SK-N-SH treated with all-trans-retinoic acid at 6 μM for 48 hours (cell line): ENCODE results near the gene GPR183.

Experiments used
- CSDC2 ChIP-seq: fragments of 250-450 bp; sonication (Bioruptor Pico); IDR thresholded peaks from 2 replicates; pipeline ENCODE4 v1.5.0; 2020; ENCODE audit warnings: mild to moderate bottlenecking, moderate library complexity
- ESRRG ChIP-seq: fragments of 250-450 bp; sonication (Bioruptor Pico); IDR thresholded peaks from 2 replicates; pipeline ENCODE4 v1.6.1; 2021; ENCODE audit warnings: mild to moderate bottlenecking
- RARB ChIP-seq: fragments of 250-450 bp; sonication (Bioruptor Pico); IDR thresholded peaks from 2 replicates; pipeline ENCODE4 v1.8.0; 2021; ENCODE audit warnings: mild to moderate bottlenecking, moderate library complexity
- TOX ChIP-seq: fragments of 250-450 bp; sonication (Bioruptor Pico); IDR thresholded peaks from 2 replicates; pipeline ENCODE4 v1.8.0; 2021; ENCODE audit warnings: mild to moderate bottlenecking, moderate library complexity, borderline replicate concordance
- ZNF565 ChIP-seq: fragments of 450-650 bp; formaldehyde crosslinking; conservative IDR thresholded peaks from 2 replicates; pipeline ENCODE4 v1.5.0; 2020; ENCODE audit warnings: low read depth, mild to moderate bottlenecking, moderate library complexity
- ZNF8 ChIP-seq: fragments of 450-650 bp; formaldehyde crosslinking; IDR thresholded peaks from 2 replicates; pipeline ENCODE4 v1.5.0; 2020; ENCODE audit warnings: mild to moderate bottlenecking, moderate library complexity
- TF ChIP-seq, protein P1 (sequence below): fragments of 250-450 bp; sonication (Bioruptor Pico); IDR thresholded peaks from 2 replicates; pipeline ENCODE4 v1.5.1; 2020; ENCODE audit warnings: low read depth, mild to moderate bottlenecking, moderate library complexity
- TF ChIP-seq, protein P2 (sequence below): fragments of 250-450 bp; sonication (Bioruptor Pico); IDR thresholded peaks from 2 replicates; pipeline ENCODE4 v1.8.0; 2020; ENCODE audit warnings: mild to moderate bottlenecking, moderate library complexity, borderline replicate concordance
- TF ChIP-seq, protein P3 (sequence below): fragments of 250-450 bp; sonication (Bioruptor Pico); IDR thresholded peaks from 2 replicates; pipeline ENCODE4 v1.5.0; 2020; ENCODE audit warnings: mild to moderate bottlenecking, moderate library complexity

DNA sequence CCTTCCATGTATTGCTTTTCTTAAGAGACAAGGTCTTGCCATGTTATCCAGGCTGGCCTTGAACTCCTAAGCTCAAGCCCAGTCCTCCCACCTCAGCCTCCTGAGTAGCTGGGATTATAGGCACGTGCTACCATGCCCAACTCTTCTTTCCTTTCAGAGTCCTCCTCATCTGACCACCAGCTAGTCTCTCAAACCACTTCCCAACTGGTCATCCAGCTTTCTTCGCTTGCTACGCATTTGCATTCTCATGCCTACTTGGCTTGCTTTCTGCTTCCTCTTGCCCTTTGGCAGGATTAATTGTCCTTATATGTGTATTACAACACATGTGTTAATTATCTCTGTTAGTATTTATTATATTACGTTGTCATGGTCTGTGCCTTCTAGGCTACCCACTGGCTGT, 55.3 kb downstream of the GPR183 start:
- TF ChIP-seq ESRRG (CRISPR knock-in tag) (no peak), ZNF565 (CRISPR knock-in tag) (no peak), RARB (CRISPR knock-in tag) (no peak), ZNF8 (CRISPR knock-in tag) (no peak), TOX (CRISPR knock-in tag) (no peak), CSDC2 (CRISPR knock-in tag) (no peak)
- TF ChIP-seq, protein P1, sequence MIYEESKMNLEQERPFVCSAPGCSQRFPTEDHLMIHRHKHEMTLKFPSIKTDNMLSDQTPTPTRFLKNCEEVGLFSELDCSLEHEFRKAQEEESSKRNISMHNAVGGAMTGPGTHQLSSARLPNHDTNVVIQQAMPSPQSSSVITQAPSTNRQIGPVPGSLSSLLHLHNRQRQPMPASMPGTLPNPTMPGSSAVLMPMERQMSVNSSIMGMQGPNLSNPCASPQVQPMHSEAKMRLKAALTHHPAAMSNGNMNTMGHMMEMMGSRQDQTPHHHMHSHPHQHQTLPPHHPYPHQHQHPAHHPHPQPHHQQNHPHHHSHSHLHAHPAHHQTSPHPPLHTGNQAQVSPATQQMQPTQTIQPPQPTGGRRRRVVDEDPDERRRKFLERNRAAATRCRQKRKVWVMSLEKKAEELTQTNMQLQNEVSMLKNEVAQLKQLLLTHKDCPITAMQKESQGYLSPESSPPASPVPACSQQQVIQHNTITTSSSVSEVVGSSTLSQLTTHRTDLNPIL (CRISPR knock-in tag) = no peak
- TF ChIP-seq, protein P2, sequence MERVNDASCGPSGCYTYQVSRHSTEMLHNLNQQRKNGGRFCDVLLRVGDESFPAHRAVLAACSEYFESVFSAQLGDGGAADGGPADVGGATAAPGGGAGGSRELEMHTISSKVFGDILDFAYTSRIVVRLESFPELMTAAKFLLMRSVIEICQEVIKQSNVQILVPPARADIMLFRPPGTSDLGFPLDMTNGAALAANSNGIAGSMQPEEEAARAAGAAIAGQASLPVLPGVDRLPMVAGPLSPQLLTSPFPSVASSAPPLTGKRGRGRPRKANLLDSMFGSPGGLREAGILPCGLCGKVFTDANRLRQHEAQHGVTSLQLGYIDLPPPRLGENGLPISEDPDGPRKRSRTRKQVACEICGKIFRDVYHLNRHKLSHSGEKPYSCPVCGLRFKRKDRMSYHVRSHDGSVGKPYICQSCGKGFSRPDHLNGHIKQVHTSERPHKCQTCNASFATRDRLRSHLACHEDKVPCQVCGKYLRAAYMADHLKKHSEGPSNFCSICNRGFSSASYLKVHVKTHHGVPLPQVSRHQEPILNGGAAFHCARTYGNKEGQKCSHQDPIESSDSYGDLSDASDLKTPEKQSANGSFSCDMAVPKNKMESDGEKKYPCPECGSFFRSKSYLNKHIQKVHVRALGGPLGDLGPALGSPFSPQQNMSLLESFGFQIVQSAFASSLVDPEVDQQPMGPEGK = no peak
- TF ChIP-seq, protein P3, sequence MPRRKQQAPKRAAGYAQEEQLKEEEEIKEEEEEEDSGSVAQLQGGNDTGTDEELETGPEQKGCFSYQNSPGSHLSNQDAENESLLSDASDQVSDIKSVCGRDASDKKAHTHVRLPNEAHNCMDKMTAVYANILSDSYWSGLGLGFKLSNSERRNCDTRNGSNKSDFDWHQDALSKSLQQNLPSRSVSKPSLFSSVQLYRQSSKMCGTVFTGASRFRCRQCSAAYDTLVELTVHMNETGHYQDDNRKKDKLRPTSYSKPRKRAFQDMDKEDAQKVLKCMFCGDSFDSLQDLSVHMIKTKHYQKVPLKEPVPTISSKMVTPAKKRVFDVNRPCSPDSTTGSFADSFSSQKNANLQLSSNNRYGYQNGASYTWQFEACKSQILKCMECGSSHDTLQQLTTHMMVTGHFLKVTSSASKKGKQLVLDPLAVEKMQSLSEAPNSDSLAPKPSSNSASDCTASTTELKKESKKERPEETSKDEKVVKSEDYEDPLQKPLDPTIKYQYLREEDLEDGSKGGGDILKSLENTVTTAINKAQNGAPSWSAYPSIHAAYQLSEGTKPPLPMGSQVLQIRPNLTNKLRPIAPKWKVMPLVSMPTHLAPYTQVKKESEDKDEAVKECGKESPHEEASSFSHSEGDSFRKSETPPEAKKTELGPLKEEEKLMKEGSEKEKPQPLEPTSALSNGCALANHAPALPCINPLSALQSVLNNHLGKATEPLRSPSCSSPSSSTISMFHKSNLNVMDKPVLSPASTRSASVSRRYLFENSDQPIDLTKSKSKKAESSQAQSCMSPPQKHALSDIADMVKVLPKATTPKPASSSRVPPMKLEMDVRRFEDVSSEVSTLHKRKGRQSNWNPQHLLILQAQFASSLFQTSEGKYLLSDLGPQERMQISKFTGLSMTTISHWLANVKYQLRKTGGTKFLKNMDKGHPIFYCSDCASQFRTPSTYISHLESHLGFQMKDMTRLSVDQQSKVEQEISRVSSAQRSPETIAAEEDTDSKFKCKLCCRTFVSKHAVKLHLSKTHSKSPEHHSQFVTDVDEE (CRISPR knock-in tag) = no peak
